ENCODE data around the gene GPR119. TPM values are rescaled to one million over a fixed set of nuclear protein-coding genes. Genes with fewer than 3 reads are reported as not detected.

GPR119 gene
- total RNA-seq, 1 experiment from 2014 or later = not detected

GRCh38 chrX:130426531-130426930, 41.1 kb upstream of the GPR119 start:
- Histone ChIP-seq H3K9me3 (ENCODE audit: control insufficient read depth in 1 of 2, insufficient read depth in 1 of 2, low read depth in 1 of 2, low read length in 2 of 2) (no peaks in the 10 kb centered on the region), H4K20me1 (ENCODE audit: insufficient read depth) (no peaks in the 10 kb centered on the region), H3K36me3 (ENCODE audit: control insufficient read depth in 1 of 2, insufficient read depth in 2 of 2, low read length in 2 of 2) (no peaks in the 10 kb centered on the region), H2AFZ (ENCODE audit: low read depth, low read length, poor library complexity, severe bottlenecking) (no peak overlapping the region), H3K79me2 (ENCODE audit: insufficient read depth, low read length) (no peaks in the 10 kb centered on the region), H3K27me3 (ENCODE audit: insufficient read depth, low read length) (no peaks in the 10 kb centered on the region), H3K4me1 (ENCODE audit: control insufficient read depth in 1 of 2, insufficient read depth in 2 of 2, low read length in 2 of 2) (no peaks in the 10 kb centered on the region), H3K4me3 (replicated peaks in 1 of 2; ENCODE audit: low read depth in 1 of 2, low read length in 2 of 2) (no peak overlapping the region), H3K9me2 (ENCODE audit: insufficient read depth) (no peaks in the 10 kb centered on the region), H3K9ac (ENCODE audit: low read length) (no peak overlapping the region), H3K27ac (ENCODE audit: low read depth, low read length) (no peak overlapping the region), H3K4me2 (ENCODE audit: low read length) (no peak overlapping the region)
- TF ChIP-seq TCF7L2 (IDR thresholded peaks at IDR 0.05; ENCODE audit: borderline replicate concordance, extremely low read depth, insufficient read depth, insufficient read length) (no peak), REST (IDR thresholded peaks at IDR 0.05; ENCODE audit: low read depth) (no peak), EGR1 (IDR thresholded peaks at IDR 0.05; ENCODE audit: low read depth) (no peak), ZBTB33 (IDR thresholded peaks at IDR 0.05; ENCODE audit: extremely low read depth, insufficient replicate concordance, low read length) (no peak), POLR2A (IDR thresholded peaks at IDR 0.05; ENCODE audit: borderline replicate concordance, extremely low read depth, insufficient read depth, insufficient read length) (no peak), MAX (IDR thresholded peaks at IDR 0.05) (no peak), POLR2AphosphoS5 (IDR thresholded peaks at IDR 0.05; ENCODE audit: low read depth, low read length) (no peak), ATF3 (IDR thresholded peaks at IDR 0.05) (no peak), CBX3 (IDR thresholded peaks at IDR 0.05; ENCODE audit: low read depth) (no peak), JUND (IDR thresholded peaks at IDR 0.05) (no peak), CTCF (IDR thresholded peaks at IDR 0.05 in 2 of 3, conservative IDR thresholded peaks at IDR 0.05 in 1 of 3; ENCODE audit: borderline replicate concordance in 1 of 3, insufficient read depth in 1 of 3, low read depth in 2 of 3, low read length in 2 of 3) (no peak), ELF1 (IDR thresholded peaks at IDR 0.05; ENCODE audit: borderline replicate concordance, low read depth) (no peak), ZFX (IDR thresholded peaks at IDR 0.05) (no peak), RAD21 (IDR thresholded peaks at IDR 0.05; ENCODE audit: low read depth) (no peak), FOSL1 (IDR thresholded peaks at IDR 0.05; ENCODE audit: low read depth) (no peak), SRF (IDR thresholded peaks at IDR 0.05; ENCODE audit: low read depth) (no peak), SP1 (IDR thresholded peaks at IDR 0.05; ENCODE audit: low read depth) (no peak), YY1 (IDR thresholded peaks at IDR 0.05; ENCODE audit: extremely low read depth, insufficient replicate concordance, low read depth, low read length) (no peak), SIN3A (IDR thresholded peaks at IDR 0.05; ENCODE audit: low read depth) (no peak)
- ChIA-PET CTCF (no interaction called here), RAD21 (ENCODE audit: low non-redundant PET in 1 of 2, low total read pairs in 2 of 2, uncharacterized antibody in 2 of 2, unreplicated experiment in 2 of 2) (no interaction called here), POLR2A (no interaction called here)
- no peak for ATAC-seq
- intact Hi-C loops (cut with micrococcal nuclease) = no loop called here
- BruUV-seq (replicated peaks) = no TSS peak
- DNase-seq (ENCODE audit: low read depth, low spot score) = no peak
